Measurements from ENCODE around the gene FNDC7.
"Not testable (repeated sequence)": the region's sequence is repeated elsewhere in the genome, so short reads cannot be mapped to it uniquely, and the experiment has no call there.

The FNDC7 gene

DNA sequence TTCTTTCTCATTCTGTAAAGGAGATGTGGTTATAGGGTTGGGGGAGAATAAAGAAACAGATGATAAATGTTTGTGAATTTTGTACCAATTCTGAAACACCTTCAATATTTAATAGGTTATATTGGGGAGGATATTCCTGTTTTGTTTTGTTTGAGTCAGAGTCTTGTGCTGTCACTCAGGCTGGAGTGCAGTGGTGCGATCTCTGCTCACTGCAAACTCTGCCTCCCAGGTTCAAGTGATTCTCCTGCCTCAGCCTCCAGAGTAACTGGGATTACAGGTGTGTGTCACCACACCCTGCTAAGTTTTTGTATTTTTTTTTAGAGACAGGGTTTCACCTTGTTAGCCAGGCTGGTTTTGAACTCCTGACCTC lies 68.9 kb downstream of the FNDC7 start:
- in situ Hi-C loops (cut with MboI; ENCODE audit: low pct_unique_long_range_greater_than_20kb, low sequenced_read_pairs); DNase-seq: not testable (repeated sequence)

DNA sequence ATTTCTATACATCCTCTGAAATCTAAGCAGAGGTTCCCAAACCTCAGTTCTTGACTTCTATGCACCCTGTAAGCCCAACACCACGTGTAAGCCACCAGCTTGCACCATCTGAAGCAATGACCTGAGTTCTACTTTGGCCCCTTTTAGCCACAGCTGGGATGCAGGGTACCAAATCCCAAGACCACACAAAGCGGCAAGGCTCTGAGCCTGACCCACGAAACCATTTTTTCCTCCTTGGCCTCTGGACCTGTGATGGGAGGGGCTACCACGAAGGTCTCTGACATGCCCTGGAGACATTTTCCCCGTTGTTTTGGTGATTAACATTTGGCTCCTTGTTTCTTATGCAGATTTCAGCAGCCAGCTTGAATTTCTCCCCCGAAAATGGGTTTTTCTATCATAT lies 72.6 kb downstream of the FNDC7 start:
- in situ Hi-C loops (cut with MboI; ENCODE audit: low pct_unique_long_range_greater_than_20kb, low sequenced_read_pairs), result no loop called here
- no peak for DNase-seq

DNA sequence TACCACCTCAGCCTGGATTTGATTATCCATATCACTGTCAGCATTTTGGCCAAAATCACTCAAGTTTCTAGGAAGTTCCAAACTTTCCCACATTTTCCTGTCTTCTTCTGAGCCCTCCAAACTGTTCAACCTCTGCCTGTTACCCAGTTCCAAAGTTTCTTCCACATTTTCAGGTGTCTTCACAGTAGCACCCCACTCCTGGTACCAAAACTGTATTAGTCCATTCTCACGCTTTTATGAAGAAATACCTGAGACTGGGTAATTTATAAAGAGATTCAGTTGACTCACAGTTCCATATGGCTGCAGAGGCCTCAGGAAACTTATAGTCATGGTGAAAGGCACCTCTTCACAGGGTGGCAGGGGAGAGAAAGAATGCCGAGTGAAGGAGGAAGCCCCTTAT lies 73.2 kb downstream of the FNDC7 start:
- in situ Hi-C loops (cut with MboI; ENCODE audit: low pct_unique_long_range_greater_than_20kb, low sequenced_read_pairs), result no loop called here
- DNase-seq, result no peak

DNA sequence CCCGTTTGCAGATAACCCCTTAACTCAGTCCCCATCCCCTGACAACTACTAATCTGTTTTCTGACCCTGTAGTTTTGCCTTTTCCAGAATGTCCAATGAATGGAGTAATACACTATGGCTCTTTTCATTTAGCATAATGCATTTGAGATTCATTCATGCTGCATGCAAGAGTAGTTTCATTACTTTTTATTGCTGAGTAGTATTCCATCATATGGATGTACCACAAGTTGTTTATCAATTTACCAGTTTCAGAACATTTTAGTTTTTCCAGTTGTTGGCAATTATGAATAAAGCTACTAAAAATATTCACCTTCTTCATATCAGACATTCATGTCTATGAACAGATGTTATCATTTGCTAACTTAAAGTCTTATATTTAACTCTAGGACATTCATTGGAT lies 79.1 kb downstream of the FNDC7 start:
- in situ Hi-C loops (cut with MboI; ENCODE audit: low pct_unique_long_range_greater_than_20kb, low sequenced_read_pairs), result no loop called here
- DNase-seq, result no peak
